SK-N-DZ (cell line): ENCODE data around the gene PSMB11.
A peak's percentile ranks its signal among the peaks of the same experiment; 100 is the strongest.

Experiments used
- DNase-seq: peaks from one replicate; pipeline ENCODE4 v3.0.0-alpha.2; 2015; ENCODE audit warnings: low spot score

Gene PSMB11

GRCh38 chr14:23057757-23058653 lies 16.0 kb downstream of the PSMB11 start:
- peak; percentile 90 for DNase-seq

- DNase-seq = no peak
Observed at GRCh38 chr14:23058654-23059504, 16.9 kb downstream of the PSMB11 start.

- no peak for DNase-seq
Observed at GRCh38 chr14:23060536-23061260, 18.7 kb downstream of the PSMB11 start.

GRCh38 chr14:23062002-23062401 lies 20.0 kb downstream of the PSMB11 start:
- DNase-seq = no peak

- DNase-seq = no peak
Observed at GRCh38 chr14:23063601-23064000, 21.6 kb downstream of the PSMB11 start.

GRCh38 chr14:23066368-23066767 lies 24.4 kb downstream of the PSMB11 start:
- DNase-seq = no peak

- no peak for DNase-seq
Observed at GRCh38 chr14:23066855-23067744, 25.1 kb downstream of the PSMB11 start.

GRCh38 chr14:23067847-23068788 lies 26.1 kb downstream of the PSMB11 start:
- no peak for DNase-seq

- DNase-seq = peak; percentile 92
Observed at GRCh38 chr14:23068789-23069412, 26.9 kb downstream of the PSMB11 start.

- DNase-seq = no peak
Observed at GRCh38 chr14:23069413-23069806, 27.4 kb downstream of the PSMB11 start.

- no peak for DNase-seq
Observed at GRCh38 chr14:23070262-23071129, 28.5 kb downstream of the PSMB11 start.

- DNase-seq = peak; percentile 92
Observed at GRCh38 chr14:23071244-23071920, 29.4 kb downstream of the PSMB11 start.

- DNase-seq = peak; percentile 56
Observed at GRCh38 chr14:23071921-23072539, 30.0 kb downstream of the PSMB11 start.

- no peak for DNase-seq
Observed at GRCh38 chr14:23074906-23075305, 32.9 kb downstream of the PSMB11 start.

GRCh38 chr14:23076785-23077408 lies 34.9 kb downstream of the PSMB11 start:
- no peak for DNase-seq

- DNase-seq = no peak
Observed at GRCh38 chr14:23077962-23078361, 36.0 kb downstream of the PSMB11 start.

GRCh38 chr14:23078692-23079116 lies 36.7 kb downstream of the PSMB11 start:
- DNase-seq = no peak
